Endodermal cell (in vitro differentiated cells): Measurements from ENCODE around the gene ANGPT4. TPM values are rescaled to one million over a fixed set of nuclear protein-coding genes. Genes with fewer than 3 reads are reported as not detected.
A peak's percentile ranks its signal among the peaks of the same experiment; 100 is the strongest.

Experiments used
- DNase-seq: peaks from one replicate; pipeline ENCODE4 v3.0.0-alpha.2; 2017
- H3K27ac ChIP-seq: 2 replicates; pipeline ENCODE4 v1.5.1; 2013; ENCODE audit warnings: mild to moderate bottlenecking, low read depth, low read length, moderate library complexity
- H3K27me3 ChIP-seq: 2 replicates; pipeline ENCODE4 v1.6.1; 2013; ENCODE audit warnings: mild to moderate bottlenecking, low read length, moderate library complexity; ENCODE audit not compliant: insufficient read depth, control insufficient read depth, poor library complexity, severe bottlenecking
- H3K36me3 ChIP-seq: 2 replicates; pipeline ENCODE4 v1.7.0; 2013; ENCODE audit warnings: mild to moderate bottlenecking, low read length, moderate library complexity; ENCODE audit not compliant: control insufficient read depth, insufficient read depth
- H3K4me1 ChIP-seq: one replicate; pipeline ENCODE4 v1.7.0; 2013; ENCODE audit warnings: low read length; ENCODE audit not compliant: control insufficient read depth, insufficient read depth
- H3K4me3 ChIP-seq: 2 replicates; pipeline ENCODE4 v1.5.1; 2013; ENCODE audit warnings: mild to moderate bottlenecking, low read length, moderate library complexity
- H3K9ac ChIP-seq: 2 replicates; pipeline ENCODE4 v1.6.1; 2013; ENCODE audit warnings: mild to moderate bottlenecking, low read length, moderate library complexity; ENCODE audit not compliant: poor library complexity, severe bottlenecking; ENCODE audit errors: extremely low read depth
- H3K9me3 ChIP-seq: 2 replicates; pipeline ENCODE4 v1.6.1; 2013; ENCODE audit warnings: mild to moderate bottlenecking, low read length, moderate library complexity; ENCODE audit not compliant: control insufficient read depth
- H3K27ac Mint-ChIP-seq: 2 replicates; pipeline ENCODE4 v1.8.0; 2020; ENCODE audit warnings: mixed read lengths
- H3K27me3 Mint-ChIP-seq: 2 replicates; pipeline ENCODE4 v1.8.0; 2021; ENCODE audit warnings: mild to moderate bottlenecking, mixed read lengths; ENCODE audit not compliant: insufficient read depth
- H3K36me3 Mint-ChIP-seq: 2 replicates; pipeline ENCODE4 v1.8.0; 2020; ENCODE audit warnings: low read depth, mixed read lengths
- H3K4me1 Mint-ChIP-seq: 2 replicates; pipeline ENCODE4 v1.8.0; 2020; ENCODE audit warnings: mixed read lengths
- H3K4me3 Mint-ChIP-seq: 2 replicates; pipeline ENCODE4 v1.8.0; 2020; ENCODE audit warnings: mild to moderate bottlenecking, moderate library complexity, mixed read lengths
- H3K9me3 Mint-ChIP-seq: 2 replicates; pipeline ENCODE4 v1.8.0; 2020; ENCODE audit warnings: mild to moderate bottlenecking, mixed read lengths
- CTCF ChIP-seq: fragments of 200-600 bp; sonication (generic); conservative IDR thresholded peaks from 2 replicates; pipeline ENCODE4 v1.5.0; 2021; ENCODE audit warnings: antibody characterized with exemption, mild to moderate bottlenecking
- WGBS, 2 experiments: methylation state at CpG; one replicate each; pipeline versions ENCODE4 v1.1.5 to v1.1.7; 2013; ENCODE audit warnings: missing lambda C conversion rate in 2 of 2, mixed read lengths in 1 of 2; ENCODE audit not compliant: insufficient coverage in 1 of 2, insufficient read length in 1 of 2; 5-methylcytosine and 5-hydroxymethylcytosine counted together
- total RNA-seq, 2 donors: library from RNA; stranded (reverse); fragmentation: NEBNext Ultra II Directional in 1 of 2; extraction: Animal tissue kit (Norgen Biotek cat#: 25700) in 1 of 2; gene quantifications; 2 replicates in 1 of 2; 3 replicates in 1 of 2; pipeline ENCODE4 v1.2.1, GENCODE V29; 2021

ANGPT4 gene
- total RNA-seq, 2 donors from 2014 or later, result 0.31 to 0.51 TPM

GRCh38 chr20:869606-870005, 46.5 kb downstream of the ANGPT4 start:
- no peaks in the 10 kb centered on the region for H3K4me1 Mint-ChIP-seq
- DNase-seq, result no peak
- H3K9me3 Mint-ChIP-seq, result no peaks in the 10 kb centered on the region
- no peak overlapping the region for H3K27ac Mint-ChIP-seq
- no peaks in the 10 kb centered on the region for H3K36me3 ChIP-seq
- no peak overlapping the region for H3K27ac ChIP-seq
- TF ChIP-seq CTCF, result no peak
- WGBS, 2 experiments, result 88 to 89% methylated on average over 5 of the region's 5 CpGs
- no peaks in the 10 kb centered on the region for H3K9me3 ChIP-seq
- no peak overlapping the region for H3K4me3 ChIP-seq
- no peak overlapping the region for H3K4me3 Mint-ChIP-seq
- H3K27me3 ChIP-seq, result peaks cover 3% of the 10 kb centered on the region
- H3K27me3 Mint-ChIP-seq, result peaks cover 48% of the 10 kb centered on the region
- no peak overlapping the region for H3K9ac ChIP-seq
- no peaks in the 10 kb centered on the region for H3K4me1 ChIP-seq
- no peaks in the 10 kb centered on the region for H3K36me3 Mint-ChIP-seq

- Histone ChIP-seq H3K4me3 (no peak overlapping the region), H3K9me3 (no peaks in the 10 kb centered on the region), H3K36me3 (no peaks in the 10 kb centered on the region), H3K4me1 (no peaks in the 10 kb centered on the region), H3K27ac (no peak overlapping the region), H3K27me3 (peaks cover 6% of the 10 kb centered on the region), H3K9ac (no peak overlapping the region)
- TF ChIP-seq CTCF, result no peak
- no peak for DNase-seq
- WGBS, 2 experiments, result 87 to 90% methylated on average over 2 to 9 of the region's 9 CpGs
- H3K27me3 Mint-ChIP-seq, result peaks cover 55% of the 10 kb centered on the region
- H3K4me3 Mint-ChIP-seq, result no peak overlapping the region
- H3K36me3 Mint-ChIP-seq, result no peaks in the 10 kb centered on the region
- H3K4me1 Mint-ChIP-seq, result peaks cover under 1% of the 10 kb centered on the region
- no peak overlapping the region for H3K27ac Mint-ChIP-seq
- no peaks in the 10 kb centered on the region for H3K9me3 Mint-ChIP-seq
Measured at GRCh38 chr20:868279-868678, 47.9 kb downstream of the ANGPT4 start.

GRCh38 chr20:865440-865839, 50.7 kb downstream of the ANGPT4 start:
- H3K4me3 ChIP-seq, result no peak overlapping the region
- H3K9ac ChIP-seq, result no peak overlapping the region
- H3K27me3 ChIP-seq, result peaks cover 6% of the 10 kb centered on the region
- no peaks in the 10 kb centered on the region for H3K9me3 ChIP-seq
- no peaks in the 10 kb centered on the region for H3K4me1 ChIP-seq
- Mint-ChIP-seq H3K4me3 (no peak overlapping the region), H3K4me1 (peaks cover 9% of the 10 kb centered on the region), H3K27me3 (peaks cover 51% of the 10 kb centered on the region), H3K36me3 (no peaks in the 10 kb centered on the region), H3K9me3 (no peaks in the 10 kb centered on the region), H3K27ac (no peak overlapping the region)
- WGBS, 2 experiments, result 79 to 100% methylated on average over 1 of the region's 1 CpG
- H3K27ac ChIP-seq, result no peak overlapping the region
- no peaks in the 10 kb centered on the region for H3K36me3 ChIP-seq
- DNase-seq, result no peak
- TF ChIP-seq CTCF, result peak; percentile 37
